Cardiac ventricle fibroblast (primary cell): ENCODE data around the gene ZNF302. TPM values are rescaled to one million over a fixed set of nuclear protein-coding genes. Genes with fewer than 3 reads are reported as not detected.

ENCODE experiments used
- total RNA-seq: library from RNA; depleted of rRNA; stranded (reverse); fragments of >200 nt; gene quantifications from 2 replicates; pipeline ENCODE4 v1.2.3, GENCODE V29; 2015

The ZNF302 gene
- total RNA-seq, result 16.2 and 23.5 TPM in 2 replicates

GRCh38 chr19:34677386-34678084, at the start of gene ZNF302:
ZNF302 (plus strand) TSS chr19:34677678; CDS start chr19:34678805, 1,127 bp downstream.

GRCh38 chr19:34676697-34677385, 637 bp upstream of the ZNF302 start, which contains the start of gene SCGB2B2:
SCGB2B2 (minus strand) TSS chr19:34677159; CDS start chr19:34594563, 82,596 bp downstream.

GRCh38 chr19:34733746-34734536, 56.5 kb downstream of the ZNF302 start, which contains the start of gene ZNF181:
ZNF181 (plus strand) TSS chr19:34734243; CDS start chr19:34735038, 795 bp downstream.

Other genes starting within 250 kb of the ZNF302 start
- 45.6 and 46.8 TPM in 2 replicates for gene UBA2, start 249.3 kb upstream of the ZNF302 start, total RNA-seq
- gene WTIP, start 195.9 kb upstream of the ZNF302 start, total RNA-seq, result 19.1 and 24.3 TPM in 2 replicates
- 0.19 and 0.49 TPM in 2 replicates for gene SCGB2B2, start 519 bp upstream of the ZNF302 start, total RNA-seq
- 12.0 and 17.2 TPM in 2 replicates for gene ZNF181, start 56.6 kb downstream of the ZNF302 start, total RNA-seq
- 6.2 and 8.4 TPM in 2 replicates for gene ZNF599, start 95.5 kb downstream of the ZNF302 start, total RNA-seq
- gene ZNF30, start 249.2 kb downstream of the ZNF302 start, total RNA-seq, result 1.6 and 2.5 TPM in 2 replicates